Measurements from ENCODE around the gene CLDND2. TPM values are rescaled to one million over a fixed set of nuclear protein-coding genes. Genes with fewer than 3 reads are reported as not detected.

Gene CLDND2
- total and polyA plus RNA-seq, 4 donors, result 0.22 to 3.0 TPM; not detected in 2

DNA sequence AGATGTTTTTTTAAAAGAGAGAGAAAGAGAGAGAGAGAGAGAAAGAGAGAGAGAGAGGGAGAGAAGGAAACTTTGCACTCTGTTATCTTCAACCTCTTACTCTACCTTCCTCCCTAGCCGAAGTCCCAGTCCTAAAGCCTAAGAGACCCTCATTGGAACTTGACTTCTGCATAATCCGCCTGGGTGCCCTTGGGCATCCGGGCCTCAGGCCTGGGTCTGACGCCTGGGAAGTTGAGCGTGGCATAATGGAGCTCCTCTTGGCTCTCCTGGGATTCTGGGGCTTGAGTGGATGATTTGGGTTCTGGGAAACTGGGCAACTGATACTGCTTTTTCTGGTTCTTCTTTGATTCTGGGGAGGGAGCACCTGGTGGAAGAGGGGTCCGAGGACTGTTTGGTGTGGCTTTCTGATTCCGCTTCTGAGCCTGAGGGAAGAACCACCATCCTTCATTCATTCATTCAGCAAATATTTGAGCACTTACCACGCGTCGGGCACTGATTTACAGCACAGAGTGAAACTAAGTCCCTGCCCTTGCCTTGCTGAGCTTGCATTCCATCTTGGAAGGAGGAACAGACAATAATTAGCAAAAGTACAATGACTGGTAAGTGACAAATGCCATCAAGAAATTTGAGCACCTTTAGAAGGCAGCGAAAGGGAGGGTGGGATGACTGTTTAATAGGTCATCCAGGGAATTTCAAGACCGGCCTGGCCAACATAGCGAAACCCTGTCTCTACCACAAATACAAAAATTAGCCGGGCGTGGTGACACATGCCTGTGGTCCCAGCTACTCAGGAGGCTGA is 42.3 kb upstream of the CLDND2 start:
- no peak overlapping the region for H3K9ac ChIP-seq (ENCODE audit: low read depth in 1 of 2, low read length in 2 of 2)
- H3K4me1 ChIP-seq (ENCODE audit: control insufficient read depth in 4 of 4, insufficient read depth in 4 of 4, low read length in 3 of 4), result no peaks in the 10 kb centered on the region
- TF ChIP-seq GABPA (IDR thresholded peaks at IDR 0.05 in 1 of 2, conservative IDR thresholded peaks at IDR 0.05 in 1 of 2) (no peak), HNF4A (conservative IDR thresholded peaks at IDR 0.05) (no peak), FOXA1 (IDR thresholded peaks at IDR 0.05) (no peak), TAF1 (conservative IDR thresholded peaks at IDR 0.05) (no peak), EGR1 (IDR thresholded peaks at IDR 0.05; ENCODE audit: low read depth in 2 of 2) (no peak), RAD21 (IDR thresholded peaks at IDR 0.05) (no peak), FOXA2 (IDR thresholded peaks at IDR 0.05) (no peak), SP1 (IDR thresholded peaks at IDR 0.05) (no peak), JUND (IDR thresholded peaks at IDR 0.05) (no peak), HNF4G (IDR thresholded peaks at IDR 0.05) (no peak)
- TF ChIP-seq, protein P1, sequence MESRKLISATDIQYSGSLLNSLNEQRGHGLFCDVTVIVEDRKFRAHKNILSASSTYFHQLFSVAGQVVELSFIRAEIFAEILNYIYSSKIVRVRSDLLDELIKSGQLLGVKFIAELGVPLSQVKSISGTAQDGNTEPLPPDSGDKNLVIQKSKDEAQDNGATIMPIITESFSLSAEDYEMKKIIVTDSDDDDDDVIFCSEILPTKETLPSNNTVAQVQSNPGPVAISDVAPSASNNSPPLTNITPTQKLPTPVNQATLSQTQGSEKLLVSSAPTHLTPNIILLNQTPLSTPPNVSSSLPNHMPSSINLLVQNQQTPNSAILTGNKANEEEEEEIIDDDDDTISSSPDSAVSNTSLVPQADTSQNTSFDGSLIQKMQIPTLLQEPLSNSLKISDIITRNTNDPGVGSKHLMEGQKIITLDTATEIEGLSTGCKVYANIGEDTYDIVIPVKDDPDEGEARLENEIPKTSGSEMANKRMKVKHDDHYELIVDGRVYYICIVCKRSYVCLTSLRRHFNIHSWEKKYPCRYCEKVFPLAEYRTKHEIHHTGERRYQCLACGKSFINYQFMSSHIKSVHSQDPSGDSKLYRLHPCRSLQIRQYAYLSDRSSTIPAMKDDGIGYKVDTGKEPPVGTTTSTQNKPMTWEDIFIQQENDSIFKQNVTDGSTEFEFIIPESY (IDR thresholded peaks at IDR 0.05), result no peak
- TF ChIP-seq, protein P2, sequence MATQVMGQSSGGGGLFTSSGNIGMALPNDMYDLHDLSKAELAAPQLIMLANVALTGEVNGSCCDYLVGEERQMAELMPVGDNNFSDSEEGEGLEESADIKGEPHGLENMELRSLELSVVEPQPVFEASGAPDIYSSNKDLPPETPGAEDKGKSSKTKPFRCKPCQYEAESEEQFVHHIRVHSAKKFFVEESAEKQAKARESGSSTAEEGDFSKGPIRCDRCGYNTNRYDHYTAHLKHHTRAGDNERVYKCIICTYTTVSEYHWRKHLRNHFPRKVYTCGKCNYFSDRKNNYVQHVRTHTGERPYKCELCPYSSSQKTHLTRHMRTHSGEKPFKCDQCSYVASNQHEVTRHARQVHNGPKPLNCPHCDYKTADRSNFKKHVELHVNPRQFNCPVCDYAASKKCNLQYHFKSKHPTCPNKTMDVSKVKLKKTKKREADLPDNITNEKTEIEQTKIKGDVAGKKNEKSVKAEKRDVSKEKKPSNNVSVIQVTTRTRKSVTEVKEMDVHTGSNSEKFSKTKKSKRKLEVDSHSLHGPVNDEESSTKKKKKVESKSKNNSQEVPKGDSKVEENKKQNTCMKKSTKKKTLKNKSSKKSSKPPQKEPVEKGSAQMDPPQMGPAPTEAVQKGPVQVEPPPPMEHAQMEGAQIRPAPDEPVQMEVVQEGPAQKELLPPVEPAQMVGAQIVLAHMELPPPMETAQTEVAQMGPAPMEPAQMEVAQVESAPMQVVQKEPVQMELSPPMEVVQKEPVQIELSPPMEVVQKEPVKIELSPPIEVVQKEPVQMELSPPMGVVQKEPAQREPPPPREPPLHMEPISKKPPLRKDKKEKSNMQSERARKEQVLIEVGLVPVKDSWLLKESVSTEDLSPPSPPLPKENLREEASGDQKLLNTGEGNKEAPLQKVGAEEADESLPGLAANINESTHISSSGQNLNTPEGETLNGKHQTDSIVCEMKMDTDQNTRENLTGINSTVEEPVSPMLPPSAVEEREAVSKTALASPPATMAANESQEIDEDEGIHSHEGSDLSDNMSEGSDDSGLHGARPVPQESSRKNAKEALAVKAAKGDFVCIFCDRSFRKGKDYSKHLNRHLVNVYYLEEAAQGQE (IDR thresholded peaks at IDR 0.05), result no peak
- TF ChIP-seq, protein P3, sequence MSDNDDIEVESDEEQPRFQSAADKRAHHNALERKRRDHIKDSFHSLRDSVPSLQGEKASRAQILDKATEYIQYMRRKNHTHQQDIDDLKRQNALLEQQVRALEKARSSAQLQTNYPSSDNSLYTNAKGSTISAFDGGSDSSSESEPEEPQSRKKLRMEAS (IDR thresholded peaks at IDR 0.05), result no peak
- peaks cover 0 to 2% (median 0%) of the 10 kb centered on the region in 4 donors for H3K27me3 ChIP-seq (ENCODE audit: control insufficient read depth in 4 of 4, insufficient read depth in 4 of 4, low read length in 3 of 4)
- no peak overlapping the region for H3K27ac ChIP-seq (ENCODE audit: low read depth in 1 of 2, low read length in 2 of 2)
- no peak for DNase-seq (ENCODE audit: low spot score)
- WGBS, result 91% methylated on average over 15 of the region's 15 CpGs
- no peaks in the 10 kb centered on the region for H3K36me3 ChIP-seq (ENCODE audit: control insufficient read depth in 4 of 4, insufficient read depth in 3 of 4, low read depth in 1 of 4, low read length in 3 of 4)
- no peak overlapping the region for H3K4me3 ChIP-seq (ENCODE audit: low read depth in 1 of 3, low read length in 3 of 3)
- no peaks in the 10 kb centered on the region for H3K9me3 ChIP-seq (ENCODE audit: control insufficient read depth in 4 of 4, low read length in 3 of 4)

DNA sequence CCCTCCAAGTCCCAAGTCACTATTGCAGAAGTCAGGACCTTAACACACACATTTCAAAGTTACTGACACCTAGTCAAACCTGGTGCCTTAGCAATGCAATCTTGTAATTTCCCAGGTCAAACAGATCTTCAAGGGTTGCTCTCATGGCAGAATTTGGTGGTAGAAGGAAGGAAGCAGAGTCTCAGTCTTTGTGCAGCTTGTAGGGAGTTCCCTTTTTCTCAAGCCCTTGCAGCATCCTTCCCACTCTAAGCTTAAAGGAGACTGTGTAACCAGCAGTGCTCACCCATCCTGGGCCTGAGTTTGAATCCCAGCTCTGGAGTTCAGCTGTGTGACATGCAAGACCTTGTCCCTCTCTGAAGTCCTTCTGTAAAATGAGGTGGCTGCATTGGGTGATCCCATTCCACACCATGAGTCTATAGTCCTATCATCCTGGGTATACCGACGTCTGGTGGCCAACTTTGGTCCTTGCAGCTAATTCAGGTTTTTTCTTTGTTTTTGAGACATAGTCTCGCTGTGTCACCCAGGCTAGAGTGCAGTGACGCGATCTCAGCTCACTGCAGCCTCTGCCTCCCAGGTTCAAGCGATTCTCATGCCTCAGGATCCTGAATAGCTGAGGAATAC is 38.8 kb upstream of the CLDND2 start:
- DNase-seq (ENCODE audit: low spot score), result no peak
- TF ChIP-seq RAD21 (IDR thresholded peaks at IDR 0.05) (peak; percentile 80 to 85), JUND (IDR thresholded peaks at IDR 0.05) (no peak)
- TF ChIP-seq, protein P4, sequence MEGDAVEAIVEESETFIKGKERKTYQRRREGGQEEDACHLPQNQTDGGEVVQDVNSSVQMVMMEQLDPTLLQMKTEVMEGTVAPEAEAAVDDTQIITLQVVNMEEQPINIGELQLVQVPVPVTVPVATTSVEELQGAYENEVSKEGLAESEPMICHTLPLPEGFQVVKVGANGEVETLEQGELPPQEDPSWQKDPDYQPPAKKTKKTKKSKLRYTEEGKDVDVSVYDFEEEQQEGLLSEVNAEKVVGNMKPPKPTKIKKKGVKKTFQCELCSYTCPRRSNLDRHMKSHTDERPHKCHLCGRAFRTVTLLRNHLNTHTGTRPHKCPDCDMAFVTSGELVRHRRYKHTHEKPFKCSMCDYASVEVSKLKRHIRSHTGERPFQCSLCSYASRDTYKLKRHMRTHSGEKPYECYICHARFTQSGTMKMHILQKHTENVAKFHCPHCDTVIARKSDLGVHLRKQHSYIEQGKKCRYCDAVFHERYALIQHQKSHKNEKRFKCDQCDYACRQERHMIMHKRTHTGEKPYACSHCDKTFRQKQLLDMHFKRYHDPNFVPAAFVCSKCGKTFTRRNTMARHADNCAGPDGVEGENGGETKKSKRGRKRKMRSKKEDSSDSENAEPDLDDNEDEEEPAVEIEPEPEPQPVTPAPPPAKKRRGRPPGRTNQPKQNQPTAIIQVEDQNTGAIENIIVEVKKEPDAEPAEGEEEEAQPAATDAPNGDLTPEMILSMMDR (IDR thresholded peaks at IDR 0.05; ENCODE audit: low read depth, low read length, missing input control), result peak; percentile 63
- peaks cover 0 to 4% (median 2%) of the 10 kb centered on the region in 4 donors for H3K9me3 ChIP-seq (ENCODE audit: control insufficient read depth in 4 of 4, low read length in 3 of 4)
- peaks cover 0 to 2% (median 0%) of the 10 kb centered on the region in 4 donors for H3K27me3 ChIP-seq (ENCODE audit: control insufficient read depth in 4 of 4, insufficient read depth in 4 of 4, low read length in 3 of 4)
- no peak overlapping the region for H3K9ac ChIP-seq (ENCODE audit: low read depth in 1 of 2, low read length in 2 of 2)
- WGBS, result 25% methylated on average over 6 of the region's 6 CpGs
- no peak overlapping the region for H3K27ac ChIP-seq (ENCODE audit: low read depth in 1 of 2, low read length in 2 of 2)
- H3K36me3 ChIP-seq (ENCODE audit: control insufficient read depth in 4 of 4, insufficient read depth in 3 of 4, low read depth in 1 of 4, low read length in 3 of 4), result no peaks in the 10 kb centered on the region
- no peaks in the 10 kb centered on the region for H3K4me1 ChIP-seq (ENCODE audit: control insufficient read depth in 4 of 4, insufficient read depth in 4 of 4, low read length in 3 of 4)
- H3K4me3 ChIP-seq (ENCODE audit: low read depth in 1 of 3, low read length in 3 of 3), result no peak overlapping the region
